NCI-H1694 (cell line): ENCODE results near the gene RAB44.

Experiments
- DNase-seq: peaks from one replicate; lab custom pipeline; 2025; lab: John Stamatoyannopoulos, UW

RAB44 gene

DNA sequence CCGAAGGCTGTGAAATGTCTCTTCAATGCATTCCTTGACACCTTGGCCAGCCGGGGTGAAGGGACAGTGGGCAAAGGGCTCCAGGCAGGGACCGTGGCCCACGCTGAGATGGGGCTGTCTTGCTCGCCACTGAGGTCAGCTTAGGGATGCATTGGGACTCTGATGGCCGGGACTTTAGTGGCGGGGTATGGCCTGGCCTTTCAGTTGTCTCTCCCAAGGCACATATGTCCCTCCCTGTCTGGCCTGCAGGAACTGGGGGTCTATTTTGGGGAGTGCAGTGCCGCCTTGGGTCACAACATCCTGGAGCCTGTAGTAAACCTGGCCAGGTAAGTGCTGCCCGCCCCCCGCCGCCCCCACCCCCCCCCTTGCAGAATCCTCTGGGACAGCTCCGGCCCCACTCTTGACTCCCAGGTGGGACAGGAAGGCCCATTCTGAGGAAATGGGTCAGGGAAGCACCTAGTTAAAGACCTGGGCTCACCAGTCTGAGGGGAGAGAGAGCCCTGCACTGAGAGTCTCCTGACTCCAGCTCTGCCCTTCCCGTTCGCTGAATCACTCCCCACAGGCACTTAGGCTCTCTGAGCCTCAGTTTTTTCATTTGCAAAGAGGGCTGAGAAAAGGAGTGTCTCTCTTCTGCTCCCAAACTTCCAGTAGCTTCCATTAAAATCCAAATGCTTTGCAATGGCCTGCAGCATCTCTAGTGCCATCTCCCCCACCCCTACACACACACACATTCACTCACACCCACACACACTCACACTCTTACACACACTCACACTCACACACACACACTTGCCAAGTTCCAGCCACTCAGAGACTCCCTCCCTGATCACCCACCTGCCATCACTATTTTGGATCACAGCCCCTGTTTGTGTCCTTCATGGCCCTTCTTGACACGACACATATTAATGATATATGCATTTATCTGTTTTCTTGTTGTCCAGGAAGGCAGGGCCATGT is 33.1 kb downstream of the RAB44 start:
- DNase-seq: no peak

DNA sequence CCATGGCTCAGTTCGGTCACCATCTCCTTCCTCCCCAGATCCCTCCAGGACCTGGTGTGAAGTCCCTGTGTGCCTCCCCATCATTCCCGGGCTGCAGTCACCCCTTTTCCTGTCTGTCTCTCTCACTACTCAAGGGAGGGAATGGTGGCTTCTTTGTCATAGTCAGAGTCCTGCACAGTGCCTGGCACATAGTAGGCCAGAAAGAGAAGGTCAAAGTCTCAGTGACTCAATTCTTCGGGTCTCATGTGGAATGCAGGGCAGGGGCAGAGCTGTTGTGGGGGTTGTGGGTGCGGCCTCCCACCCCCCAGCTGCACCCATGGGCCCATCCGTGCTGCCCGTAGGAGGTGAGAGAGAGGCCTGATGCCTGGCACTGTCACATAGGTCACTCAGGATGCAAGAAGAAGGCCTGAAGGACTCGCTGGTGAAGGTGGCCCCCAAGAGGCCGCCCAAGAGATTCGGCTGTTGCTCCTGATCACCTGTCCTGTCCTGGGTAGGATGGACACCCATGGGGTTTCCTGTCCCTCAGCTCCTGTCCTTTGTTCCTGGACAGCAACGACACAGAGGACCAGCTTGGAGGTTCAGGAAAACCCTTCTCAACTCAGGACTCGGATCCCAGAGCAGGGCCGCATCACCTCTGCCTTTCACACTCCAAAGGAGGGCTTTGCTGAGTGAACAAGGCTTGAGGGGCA is 34.1 kb downstream of the RAB44 start:
- no peak for DNase-seq

DNA sequence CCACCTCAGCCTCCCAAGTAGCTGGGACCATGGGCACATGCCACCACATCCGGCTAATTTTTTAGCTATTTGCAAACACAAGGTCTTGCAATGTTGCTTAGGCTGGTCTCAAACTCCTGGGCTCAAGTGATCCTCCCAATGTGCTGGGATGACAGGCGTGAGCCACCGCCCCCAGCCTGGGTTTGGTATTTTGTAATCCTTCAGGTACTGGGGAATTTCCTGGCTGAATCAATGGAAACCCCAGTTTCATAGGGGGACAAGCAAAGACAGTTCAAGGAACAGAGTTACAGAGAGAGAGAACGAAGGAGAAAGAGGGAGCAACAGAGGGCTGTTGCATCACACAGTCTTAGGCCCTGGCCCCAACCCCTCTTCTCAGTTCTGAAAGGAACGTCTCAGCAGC is 35.7 kb downstream of the RAB44 start:
- DNase-seq: no peak

DNA sequence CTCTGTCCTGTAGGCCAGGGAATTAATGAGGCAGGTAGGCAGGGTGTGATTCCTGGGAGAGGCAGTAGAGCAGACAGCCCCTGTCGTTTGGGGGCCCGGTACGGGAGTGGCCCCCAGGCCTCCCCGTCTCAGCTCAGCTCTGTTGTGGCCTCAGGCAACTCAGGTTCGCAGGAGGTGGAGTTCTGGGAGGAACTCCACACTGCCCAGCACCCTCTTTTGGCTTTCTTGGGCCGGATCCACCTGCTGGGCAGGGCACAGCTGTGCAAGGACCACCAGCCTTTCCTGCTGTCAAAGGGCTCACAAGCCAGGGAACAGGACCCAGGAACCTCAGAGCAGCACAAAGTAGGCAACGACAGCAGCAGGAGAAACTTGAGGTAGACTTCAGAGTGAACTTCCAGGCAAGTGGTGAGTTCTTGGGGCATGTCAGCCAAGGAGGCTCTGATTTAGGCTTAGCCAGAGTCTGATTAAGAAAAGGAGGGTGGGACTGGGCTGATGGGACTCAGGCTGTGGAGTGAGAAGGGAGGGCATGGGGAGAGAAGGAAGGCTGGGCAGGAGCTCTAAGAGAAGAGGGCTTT is 36.9 kb downstream of the RAB44 start:
- no peak for DNase-seq

DNA sequence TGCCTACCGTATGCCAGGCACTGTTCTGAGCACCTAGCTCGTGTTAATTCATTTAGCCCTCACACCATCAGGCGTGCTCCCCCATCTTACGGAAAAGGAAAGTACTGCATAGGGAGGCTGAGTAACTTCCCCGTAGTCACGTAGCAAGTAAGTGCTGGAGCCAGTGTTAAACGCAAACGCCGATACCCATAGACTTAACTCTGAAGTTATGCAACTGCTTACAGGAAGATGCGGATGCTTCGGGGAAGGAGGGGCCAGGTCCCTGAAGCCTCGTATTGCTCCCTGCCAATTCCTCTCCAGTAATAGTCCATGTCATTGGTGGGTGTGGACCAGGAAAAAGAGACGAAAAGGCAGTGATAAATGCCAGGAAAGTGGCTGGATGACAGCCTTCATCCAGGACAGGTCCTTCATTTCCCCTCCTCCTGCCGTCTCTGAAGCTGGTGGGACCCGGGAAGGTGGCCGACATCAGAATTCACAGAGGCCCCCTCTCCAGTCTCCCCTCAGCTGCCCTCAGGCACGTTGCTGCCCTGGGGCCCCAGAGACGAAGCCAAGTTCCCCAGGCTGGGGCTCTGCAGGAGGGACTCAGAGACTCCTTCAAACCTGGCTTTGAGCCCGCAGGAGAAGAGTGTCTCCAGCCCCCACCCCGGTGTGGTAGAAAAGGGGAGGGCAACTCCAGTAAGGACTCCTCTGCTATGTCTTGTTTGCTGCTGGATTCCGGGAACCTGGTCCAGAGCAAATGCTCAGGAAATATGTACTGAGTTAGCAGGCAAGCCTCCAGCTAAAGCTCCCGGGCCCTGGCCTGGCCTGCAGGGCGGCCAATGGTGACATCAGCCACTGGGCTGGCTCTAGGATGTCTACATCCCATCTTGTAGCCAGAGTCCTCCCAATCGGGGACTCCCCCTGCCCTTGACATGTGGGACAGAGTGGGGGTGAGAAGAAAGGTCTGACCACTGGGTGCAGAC is 37.8 kb downstream of the RAB44 start:
- no peak for DNase-seq

DNA sequence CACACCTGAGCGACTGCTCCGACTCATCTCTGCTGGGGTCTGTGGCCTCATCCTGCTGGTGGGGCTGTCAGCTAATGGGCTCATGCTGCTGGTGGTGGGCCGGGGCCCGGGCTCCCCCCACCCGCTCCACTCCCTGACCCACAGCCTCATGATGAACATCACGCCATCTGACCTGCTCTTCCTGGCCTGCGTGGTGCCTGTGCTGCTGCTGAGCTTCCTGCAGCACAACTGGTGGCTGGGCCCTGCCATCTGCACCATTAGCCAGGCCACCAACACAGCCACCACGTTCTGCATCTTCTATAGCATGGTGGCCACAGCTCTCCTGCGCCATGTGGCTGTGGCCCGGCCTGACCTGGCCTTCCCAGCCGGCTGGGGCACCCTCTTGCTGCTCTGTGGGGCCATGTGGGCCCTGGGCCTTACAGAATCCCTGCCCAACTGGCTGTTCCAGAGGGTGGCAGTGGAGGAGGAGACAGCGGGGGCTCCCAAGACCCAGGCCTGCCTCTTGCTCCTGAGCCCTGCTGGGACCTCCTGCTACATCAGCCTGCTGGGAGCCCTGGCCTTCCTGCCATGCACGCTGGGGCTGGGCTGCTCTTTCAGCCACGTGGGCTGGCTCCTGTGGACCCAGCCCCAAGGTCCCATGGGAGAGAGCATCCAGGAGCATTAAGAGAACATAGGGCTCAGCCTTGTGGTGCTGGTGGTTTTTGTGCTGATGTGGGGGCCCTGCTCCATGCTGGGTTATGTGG is 39.6 kb downstream of the RAB44 start:
- no peak for DNase-seq

DNA sequence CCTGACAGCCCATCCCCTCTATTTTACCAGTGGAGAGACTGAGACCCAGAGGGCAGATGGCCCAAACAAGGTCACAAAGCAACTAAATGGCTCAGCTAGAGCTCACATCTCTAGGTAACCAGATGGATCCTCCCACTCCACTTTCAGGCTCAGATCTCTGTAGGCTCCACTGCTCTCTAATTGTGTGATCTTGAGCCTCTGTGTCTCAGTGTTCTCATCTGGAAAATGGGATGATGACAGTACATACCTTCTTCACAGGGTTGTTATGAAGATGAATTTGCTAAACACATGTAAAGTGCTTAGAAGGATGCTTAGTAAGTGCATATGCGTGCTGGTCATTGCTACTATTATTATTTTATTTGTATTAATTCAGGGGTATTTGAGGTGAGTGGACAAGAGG is 40.5 kb downstream of the RAB44 start:
- DNase-seq: no peak

DNA sequence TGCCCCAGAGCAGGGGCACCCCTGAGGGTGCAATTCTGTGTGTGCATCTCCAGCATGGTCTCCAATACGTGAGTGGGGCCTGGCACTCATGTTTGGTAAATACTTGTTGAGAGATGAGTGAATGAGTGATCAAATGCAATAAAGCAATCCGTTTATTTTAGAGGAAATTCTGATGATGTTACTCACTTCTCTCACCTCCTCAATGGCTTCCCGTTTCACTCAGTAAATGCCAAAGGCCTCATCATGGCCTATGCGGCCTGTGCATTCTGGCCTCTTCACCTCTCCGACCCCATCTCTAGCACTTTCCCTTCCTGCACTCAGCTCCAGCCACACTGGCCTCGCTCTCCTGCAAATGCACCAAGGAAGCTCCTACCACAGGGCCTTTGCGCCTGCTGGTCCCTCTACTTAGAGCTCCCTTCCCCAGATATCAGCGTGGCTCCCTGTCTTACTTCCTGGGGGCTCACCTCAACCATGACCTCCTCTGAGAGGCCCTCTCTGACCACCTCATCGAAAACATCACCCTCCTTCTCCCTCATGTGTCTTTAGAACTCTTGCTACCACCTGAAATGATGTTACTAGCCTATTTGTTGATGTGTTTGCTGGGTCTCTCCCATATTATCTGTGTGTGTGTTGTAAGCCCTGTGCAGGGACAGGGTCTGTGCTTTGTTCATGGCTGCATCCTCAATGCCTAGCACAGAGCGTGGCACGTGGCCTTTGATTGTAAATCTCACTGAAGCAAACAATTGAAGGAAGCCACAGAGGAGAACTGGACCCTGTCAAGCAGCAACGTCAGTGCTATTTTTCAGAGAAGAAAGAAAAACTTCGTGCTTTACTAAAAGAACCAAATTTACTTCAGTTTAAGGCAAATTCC is 42.6 kb downstream of the RAB44 start:
- no peak for DNase-seq

DNA sequence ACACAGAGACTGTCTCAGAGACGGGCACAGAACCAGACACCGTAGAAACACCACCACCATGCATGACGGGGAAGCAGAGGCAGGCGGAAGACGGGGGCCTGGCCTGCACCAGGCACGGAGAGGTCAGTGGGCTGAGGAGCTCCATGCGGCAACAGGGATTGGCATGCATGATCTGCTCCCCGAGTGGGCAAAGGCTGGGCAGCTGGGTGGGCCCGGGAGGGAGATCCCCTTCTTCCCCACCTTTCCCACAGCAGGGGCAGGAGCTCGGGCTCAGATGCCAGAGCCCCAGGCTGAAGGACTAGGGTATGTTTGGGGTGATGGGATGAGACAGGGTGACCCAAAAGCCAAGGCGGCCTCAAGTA is 43.2 kb downstream of the RAB44 start:
- DNase-seq: no peak

DNA sequence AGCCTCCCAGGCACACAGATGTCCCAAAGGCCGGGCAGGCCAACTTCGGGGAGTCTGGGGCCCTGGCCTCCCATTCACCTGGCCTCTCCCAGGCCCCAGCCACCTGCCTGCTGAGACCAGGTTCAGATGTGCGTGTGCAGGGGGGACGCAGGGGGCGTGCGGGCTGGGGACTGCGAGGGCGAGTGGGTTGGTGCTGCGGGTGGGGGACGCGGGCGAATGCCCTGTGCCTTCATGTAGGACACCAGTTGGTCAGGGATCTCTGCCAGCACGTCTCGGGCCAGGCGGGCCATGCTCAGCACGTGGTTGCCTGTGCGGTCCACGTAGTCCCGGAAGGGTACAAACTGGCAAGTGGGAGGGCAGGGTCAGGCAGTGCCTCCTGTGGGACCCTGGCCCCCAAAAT is 44.5 kb downstream of the RAB44 start:
- no peak for DNase-seq

DNA sequence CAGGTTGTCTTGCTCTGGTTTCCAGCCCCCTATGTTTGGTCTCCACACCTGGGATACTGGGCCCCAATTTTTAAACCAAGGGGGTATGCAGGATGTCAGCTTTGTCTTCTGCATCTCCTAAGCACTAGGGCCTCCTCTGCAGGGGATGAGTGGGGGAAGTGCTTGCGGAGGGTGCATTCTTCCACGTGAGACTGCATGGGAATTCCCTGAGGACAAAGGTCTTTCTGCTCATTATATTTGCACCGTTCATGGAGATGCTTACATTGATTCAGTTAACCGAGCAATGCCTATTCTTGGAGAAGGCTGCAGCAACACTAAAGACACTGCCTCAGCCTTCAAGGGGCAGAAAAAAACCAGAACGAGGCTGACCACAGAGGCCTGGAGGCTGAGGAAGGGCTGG is 45.4 kb downstream of the RAB44 start:
- DNase-seq: no peak

DNA sequence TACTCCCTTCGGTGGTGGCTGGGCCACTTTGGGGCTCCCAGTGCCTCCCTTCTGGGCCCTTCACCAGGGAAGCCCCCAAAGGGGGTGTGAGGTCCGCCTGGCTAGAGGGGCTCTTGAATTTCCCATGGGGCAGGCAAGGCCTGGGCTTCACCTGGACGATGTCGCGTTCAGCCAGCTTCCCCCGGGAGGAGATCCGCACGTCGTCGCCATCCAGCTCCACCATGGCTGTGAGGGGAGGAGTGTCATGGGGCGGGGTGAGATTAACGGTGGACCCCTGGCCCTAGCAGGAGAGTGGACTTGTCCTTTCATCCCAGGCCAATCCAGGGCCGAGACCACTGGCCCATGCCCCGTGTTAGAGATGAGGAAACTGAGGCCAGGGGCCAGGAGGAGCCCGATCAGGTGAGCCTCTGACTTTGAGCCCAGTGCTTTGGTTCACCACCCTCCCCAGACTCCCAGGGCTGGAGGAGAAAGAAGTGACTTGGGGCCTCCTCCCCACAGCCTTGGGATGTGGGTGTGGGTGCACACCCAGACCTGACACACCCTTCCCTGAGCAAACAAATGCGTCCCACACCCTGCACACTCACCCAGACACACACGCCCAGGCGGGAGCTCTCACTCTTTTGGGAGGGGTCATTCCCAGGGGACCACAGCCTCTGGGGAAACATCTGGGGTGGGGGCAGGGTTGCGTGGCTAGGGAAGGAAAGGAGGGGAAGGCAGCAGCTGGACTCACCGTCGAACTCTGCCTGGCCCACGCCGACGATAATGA is 46.1 kb downstream of the RAB44 start:
- DNase-seq: no peak

DNA sequence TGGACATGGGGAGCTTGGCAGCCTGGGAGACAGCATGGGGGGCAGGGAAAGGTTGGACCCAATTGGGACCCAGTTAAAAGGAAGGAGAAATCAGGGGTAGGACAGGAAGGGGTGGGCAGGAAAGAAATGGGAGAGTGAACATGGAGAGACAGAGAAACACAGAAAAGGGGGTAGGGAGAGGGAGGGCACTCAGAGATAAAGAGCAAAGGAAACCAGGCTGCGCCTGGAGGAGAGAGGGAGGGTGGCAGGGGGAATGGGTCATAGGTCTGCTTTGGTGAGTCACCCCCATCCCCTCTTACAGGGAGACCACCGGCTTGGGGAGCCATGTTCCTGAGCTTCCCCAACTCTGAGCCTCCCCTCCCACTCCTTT is 46.7 kb downstream of the RAB44 start:
- no peak for DNase-seq

DNA sequence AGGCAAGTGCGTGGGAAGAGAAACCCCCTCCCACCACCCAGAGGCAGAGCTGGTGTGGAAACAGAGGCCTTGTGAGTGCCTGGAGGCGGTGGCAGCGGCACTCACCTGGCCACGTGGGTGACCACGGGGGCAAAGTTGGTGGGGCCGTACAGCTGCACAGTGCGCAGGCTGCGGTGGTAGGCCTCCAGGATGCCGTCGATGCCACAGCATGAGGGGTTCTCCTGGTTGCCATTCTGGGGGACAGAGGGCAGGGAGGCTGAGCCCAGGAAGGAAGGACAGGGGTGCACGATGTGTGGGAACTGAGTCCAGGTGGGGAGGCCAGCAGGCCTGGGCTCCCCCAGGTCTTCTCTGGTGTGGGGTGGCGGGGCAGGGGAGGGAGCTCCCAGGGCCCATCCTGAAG is 47.7 kb downstream of the RAB44 start:
- DNase-seq: no peak

DNA sequence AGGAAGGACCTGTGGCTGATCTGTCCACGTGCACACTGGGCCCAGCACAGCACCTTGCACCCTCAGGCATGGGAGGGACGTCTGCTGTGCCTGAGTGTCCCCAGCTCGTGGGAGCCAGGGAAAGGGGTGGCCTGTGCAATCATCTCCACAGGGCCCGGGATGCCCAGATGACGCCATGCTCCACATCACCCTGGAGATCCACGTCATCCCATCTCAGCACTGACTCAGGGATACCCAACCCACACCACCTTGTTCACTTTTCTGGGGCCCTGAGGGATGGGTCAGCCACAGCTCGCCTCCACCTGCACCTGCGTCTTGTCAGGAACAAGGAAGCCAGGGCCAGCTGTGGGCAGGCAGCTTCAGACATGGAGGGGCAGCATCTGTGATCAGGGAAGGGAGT is 48.2 kb downstream of the RAB44 start:
- no peak for DNase-seq

DNA sequence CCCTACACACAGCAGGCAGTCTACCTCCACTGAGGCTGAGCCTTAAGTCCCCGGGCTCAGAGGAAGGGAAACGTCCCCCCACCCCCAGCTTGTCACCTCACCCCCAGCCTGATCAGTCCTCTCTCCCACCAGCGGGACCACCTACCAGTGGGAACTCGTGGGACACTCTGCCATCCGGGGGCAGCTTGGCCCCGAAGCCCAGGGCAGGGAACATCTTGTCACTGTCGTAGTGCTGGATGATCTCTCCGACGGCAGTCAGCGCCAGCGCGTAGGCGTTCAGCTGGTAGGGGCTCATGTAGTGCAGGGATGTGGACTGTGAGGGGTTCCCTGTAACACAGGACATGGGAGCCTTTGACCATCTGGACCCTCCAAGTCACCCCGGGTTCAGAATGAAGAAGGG is 48.6 kb downstream of the RAB44 start:
- DNase-seq: no peak

DNA sequence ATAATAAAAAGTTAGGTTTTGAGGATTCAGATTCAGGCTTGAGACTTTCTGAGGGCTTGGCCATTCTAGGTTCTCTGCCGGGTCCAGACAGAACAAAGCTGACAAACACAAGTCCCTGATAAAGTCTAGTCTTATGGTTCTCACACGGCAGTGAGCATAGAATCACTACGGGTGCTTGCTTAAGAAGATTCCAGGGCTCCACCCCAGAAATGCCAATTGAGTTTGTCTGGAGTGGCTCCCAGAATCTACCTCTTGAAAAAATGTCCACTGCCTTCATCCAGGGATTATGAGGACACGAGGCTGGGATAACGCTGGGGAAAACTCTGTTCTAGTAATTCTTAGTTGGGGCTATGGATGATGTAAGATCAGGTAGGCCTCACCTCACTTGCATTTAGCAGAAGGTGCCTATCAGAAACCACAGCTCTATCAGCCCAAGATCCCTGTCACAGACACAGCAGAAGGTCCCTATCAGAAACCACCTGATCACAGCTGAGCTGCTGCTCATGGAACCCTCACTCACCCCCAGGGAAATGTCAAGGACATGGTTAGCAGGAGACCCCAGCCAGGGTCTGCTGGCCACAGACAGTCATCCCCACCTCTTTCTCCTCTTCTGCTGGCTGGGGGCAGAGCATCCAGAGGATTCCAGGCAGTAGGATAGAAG is 52.3 kb downstream of the RAB44 start:
- DNase-seq: no peak

DNA sequence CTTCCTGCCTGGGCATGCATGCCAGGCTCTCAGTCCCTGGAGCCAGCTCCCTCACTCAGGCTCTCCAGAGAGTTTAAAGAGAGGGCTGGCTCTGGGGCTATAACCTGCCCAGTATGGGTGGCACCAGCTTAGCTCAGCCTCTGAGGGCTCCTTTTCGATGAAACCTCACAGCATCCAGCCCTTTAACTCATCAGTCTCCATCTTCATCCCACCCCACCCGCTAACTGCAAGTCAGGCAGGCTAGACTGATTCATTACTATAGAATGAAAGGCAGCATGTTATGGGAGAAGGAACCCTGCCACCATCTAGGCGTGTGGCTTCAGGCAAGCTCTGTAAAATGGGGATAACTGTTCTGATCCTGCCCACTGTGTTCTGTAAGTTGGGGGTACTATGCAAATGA is 53.5 kb downstream of the RAB44 start:
- DNase-seq: no peak

DNA sequence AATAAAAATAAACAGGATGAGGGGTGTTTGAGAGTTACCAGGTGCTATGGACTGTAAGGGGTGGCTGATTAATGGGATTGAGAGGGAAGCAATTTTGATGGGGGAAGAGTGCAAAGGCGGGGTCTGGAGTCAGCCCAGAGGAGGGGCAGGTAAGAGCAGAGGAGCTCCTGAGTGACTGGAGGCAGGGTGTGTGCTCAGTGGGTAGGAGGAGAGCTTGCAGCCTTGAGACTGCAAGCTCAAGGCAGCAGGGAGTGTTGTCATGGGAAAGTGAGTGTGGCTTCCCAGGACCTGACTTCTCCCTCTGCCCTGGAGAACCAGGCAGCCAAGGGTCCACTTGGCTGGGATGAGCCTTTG is 54.2 kb downstream of the RAB44 start:
- DNase-seq: no peak
